Body of pancreas (tissue), 4 donors: ENCODE measurements around the gene QRICH1.

Source experiments
- CTCF ChIP-seq, 7 experiments: fragments of 450-650 bp in 4 of 7; fragments of 200-600 bp in 3 of 7; sonication (generic) in 3 of 7; IDR thresholded peaks; one replicate each; pipeline ENCODE4 v1.5.1; 2016 to 2019; ENCODE audit warnings: antibody characterized with exemption in 7 of 7
- POLR2A ChIP-seq, 3 donors: fragments of 450-650 bp; IDR thresholded peaks; one replicate each; pipeline ENCODE4 v1.6.1; 2016; ENCODE audit warnings: antibody characterized with exemption in 3 of 3, mild to moderate bottlenecking in 2 of 3

GRCh38 chr3:49121132-49121736, 27.4 kb upstream of the QRICH1 start:
- TF ChIP-seq CTCF (IDR thresholded peaks at IDR 0.05) (no peak), POLR2A (IDR thresholded peaks at IDR 0.05) (no peak)
